PC-3 (cell line): ENCODE measurements around the gene WDR7. TPM values are rescaled to one million over a fixed set of nuclear protein-coding genes. Genes with fewer than 3 reads are reported as not detected.

Experiments used
- ATAC-seq: fragments of 200-7000 bp; cut with Tn5 transposase; 2 replicates; pipeline ENCODE4 v1.9.1; 2020; ENCODE audit warnings: mild to moderate bottlenecking, moderate library complexity
- BruUV-seq: library from RNA; stranded (reverse); fragments of 400-500 nt; replicated peaks from 2 replicates; lab custom pipeline; 2021; lab: Mats Ljungman, UMichigan
- CTCF ChIA-PET: fragments of 300-600 bp; sonication (Branson Sonifier 250); formaldehyde crosslinking; loops from one replicate; lab custom pipeline; 2022; ENCODE audit warnings: antibody characterized with exemption; lab: Charles Lee
- POLR2A ChIA-PET: fragments of 300-600 bp; sonication (Branson Sonifier 250); formaldehyde crosslinking; loops from one replicate; lab custom pipeline; 2022; ENCODE audit warnings: antibody characterized with exemption; ENCODE audit not compliant: unreplicated experiment; lab: Charles Lee
- DNase-seq: peaks from one replicate; pipeline ENCODE4 v3.0.0-alpha.2; 2015
- H2AFZ ChIP-seq: fragments of 300-600 bp; sonication (generic); 2 replicates; pipeline ENCODE4 v1.6.0; 2016; ENCODE audit warnings: antibody characterized with exemption, low read length
- H3F3A ChIP-seq: fragments of 300-600 bp; sonication (generic); one replicate; pipeline ENCODE4 v1.6.0; 2017; ENCODE audit warnings: antibody characterized with exemption, low read length, control low read depth, mild to moderate bottlenecking; ENCODE audit not compliant: unreplicated experiment
- H3K27ac ChIP-seq: fragments of 300-600 bp; sonication (generic); 2 replicates; pipeline ENCODE4 v1.5.1; 2016; ENCODE audit warnings: mild to moderate bottlenecking, low read length
- H3K27me3 ChIP-seq: fragments of 300-600 bp; sonication (generic); 2 replicates; pipeline ENCODE4 v1.6.1; 2016; ENCODE audit warnings: low read length, mixed read lengths
- H3K36me3 ChIP-seq: fragments of 300-600 bp; sonication (generic); 2 replicates; pipeline ENCODE4 v1.6.1; 2016; ENCODE audit warnings: low read depth, mixed run types, low read length, mixed read lengths
- H3K4me1 ChIP-seq: fragments of 300-600 bp; sonication (generic); 2 replicates; pipeline ENCODE4 v1.5.1; 2016; ENCODE audit warnings: low read length; ENCODE audit not compliant: insufficient read depth
- H3K4me2 ChIP-seq: fragments of 300-600 bp; sonication (generic); 2 replicates; pipeline ENCODE4 v1.6.0; 2016; ENCODE audit warnings: low read length
- H3K4me3 ChIP-seq: fragments of 300-600 bp; sonication (generic); 2 replicates; pipeline ENCODE4 v1.5.1; 2016; ENCODE audit warnings: mild to moderate bottlenecking, low read length, mixed read lengths
- H3K79me2 ChIP-seq: fragments of 300-600 bp; sonication (generic); 2 replicates; pipeline ENCODE4 v1.6.1; 2017; ENCODE audit warnings: low read length, mixed read lengths
- H3K9ac ChIP-seq: fragments of 300-600 bp; sonication (generic); 2 replicates; pipeline ENCODE4 v1.6.0; 2016; ENCODE audit warnings: mild to moderate bottlenecking, low read length
- H3K9me2 ChIP-seq: fragments of 300-600 bp; sonication (generic); replicated peaks from 2 replicates; pipeline ENCODE4 v1.6.1; 2016; ENCODE audit warnings: mixed run types, low read length, mixed read lengths
- H3K9me3 ChIP-seq: fragments of 300-600 bp; sonication (generic); 2 replicates; pipeline ENCODE4 v1.6.1; 2016; ENCODE audit warnings: low read length, mixed read lengths
- H4K20me1 ChIP-seq: fragments of 300-600 bp; sonication (generic); 2 replicates; pipeline ENCODE4 v1.6.1; 2016; ENCODE audit warnings: low read length, mixed read lengths
- EZH2 ChIP-seq: fragments of 300-600 bp; sonication (generic); IDR thresholded peaks from one replicate; pipeline ENCODE4 v1.6.1; 2017; ENCODE audit warnings: antibody characterized with exemption, mild to moderate bottlenecking, low read length; ENCODE audit not compliant: unreplicated experiment
- EZH2phosphoT487 ChIP-seq: fragments of 300-600 bp; sonication (generic); IDR thresholded peaks from 2 replicates; pipeline ENCODE4 v1.6.1; 2018; ENCODE audit warnings: mild to moderate bottlenecking, antibody characterized with exemption, low read length, borderline replicate concordance
- intact Hi-C: fragments of 100-400 bp; cut with micrococcal nuclease; formaldehyde crosslinking; loops from 2 replicates; pipeline ENCODE4 v1.9.0; 2023
- total RNA-seq: library from RNA; depleted of rRNA; stranded (reverse); fragments of >200 nt; gene quantifications from 2 replicates; pipeline ENCODE4 v1.2.3, GENCODE V29; 2014
- TF ChIP-seq, protein P1 (sequence below): fragments of 300-600 bp; sonication (generic); conservative IDR thresholded peaks from 2 replicates; pipeline ENCODE4 v1.5.1; 2017; ENCODE audit warnings: antibody characterized with exemption, low read depth, mild to moderate bottlenecking, low read length

Gene WDR7
- total RNA-seq, 1 experiment from 2014 or later, result 16.0 TPM

DNA sequence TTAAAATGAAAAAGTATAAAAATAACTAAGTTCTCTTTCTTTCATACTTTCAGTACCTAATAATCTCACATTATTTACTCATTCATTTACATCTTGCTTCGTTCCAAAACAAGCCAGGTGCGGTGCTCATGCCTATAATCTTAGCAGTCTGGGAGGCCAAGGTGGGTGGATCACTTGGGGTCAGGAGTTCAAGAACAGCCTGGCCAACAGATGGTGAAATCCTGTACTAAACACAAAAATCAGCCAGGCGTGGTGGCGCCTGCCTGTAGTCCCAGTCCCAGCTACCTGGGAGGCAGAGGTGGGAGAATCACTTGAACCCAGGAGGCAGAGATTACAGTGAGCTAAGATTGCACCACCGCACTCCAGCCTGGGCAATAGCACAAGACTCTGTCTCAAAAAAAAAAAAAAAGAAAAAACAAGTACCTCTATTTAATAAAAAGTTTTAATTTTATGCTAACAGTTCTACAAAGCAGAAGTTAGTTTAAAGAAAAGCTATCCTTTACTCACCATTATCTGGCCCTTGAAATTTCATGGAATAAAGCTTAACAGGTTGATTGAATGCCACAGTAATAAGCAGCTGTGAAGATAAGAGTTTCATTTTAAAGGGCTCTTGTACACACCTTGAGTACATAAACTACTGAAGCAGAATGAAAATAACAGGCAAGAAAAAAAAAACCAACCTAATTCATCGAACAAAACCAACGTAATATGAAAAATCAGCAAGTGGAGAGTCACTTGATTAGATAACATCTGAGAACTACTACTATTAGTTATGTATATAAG is 35.2 kb upstream of the WDR7 start:
- Histone ChIP-seq H3K9me2 (no peaks in the 10 kb centered on the region), H3K4me1 (no peaks in the 10 kb centered on the region), H2AFZ (no peak overlapping the region), H3K79me2 (peaks cover 11% of the 10 kb centered on the region; the same call in 1 of the 2 replicates), H4K20me1 (0 out of 2 replicates have a peak, but pooled peaks cover 3% of the 10 kb centered on the region), H3F3A (no peaks in the 10 kb centered on the region), H3K9ac (no peak overlapping the region), H3K36me3 (peaks cover 60% of the 10 kb centered on the region), H3K27me3 (no peaks in the 10 kb centered on the region), H3K9me3 (no peaks in the 10 kb centered on the region), H3K27ac (no peak overlapping the region), H3K4me3 (no peak overlapping the region), H3K4me2 (no peak overlapping the region)
- intact Hi-C loops, result no loop called here
- ATAC-seq (no peak), DNase-seq (no peak)
- ChIA-PET CTCF (no interaction called here), POLR2A (no interaction called here)
- TF ChIP-seq EZH2phosphoT487 (no peak), EZH2 (no peak)
- TF ChIP-seq, protein P1, sequence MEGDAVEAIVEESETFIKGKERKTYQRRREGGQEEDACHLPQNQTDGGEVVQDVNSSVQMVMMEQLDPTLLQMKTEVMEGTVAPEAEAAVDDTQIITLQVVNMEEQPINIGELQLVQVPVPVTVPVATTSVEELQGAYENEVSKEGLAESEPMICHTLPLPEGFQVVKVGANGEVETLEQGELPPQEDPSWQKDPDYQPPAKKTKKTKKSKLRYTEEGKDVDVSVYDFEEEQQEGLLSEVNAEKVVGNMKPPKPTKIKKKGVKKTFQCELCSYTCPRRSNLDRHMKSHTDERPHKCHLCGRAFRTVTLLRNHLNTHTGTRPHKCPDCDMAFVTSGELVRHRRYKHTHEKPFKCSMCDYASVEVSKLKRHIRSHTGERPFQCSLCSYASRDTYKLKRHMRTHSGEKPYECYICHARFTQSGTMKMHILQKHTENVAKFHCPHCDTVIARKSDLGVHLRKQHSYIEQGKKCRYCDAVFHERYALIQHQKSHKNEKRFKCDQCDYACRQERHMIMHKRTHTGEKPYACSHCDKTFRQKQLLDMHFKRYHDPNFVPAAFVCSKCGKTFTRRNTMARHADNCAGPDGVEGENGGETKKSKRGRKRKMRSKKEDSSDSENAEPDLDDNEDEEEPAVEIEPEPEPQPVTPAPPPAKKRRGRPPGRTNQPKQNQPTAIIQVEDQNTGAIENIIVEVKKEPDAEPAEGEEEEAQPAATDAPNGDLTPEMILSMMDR, result no peak
- no TSS peak for BruUV-seq

DNA sequence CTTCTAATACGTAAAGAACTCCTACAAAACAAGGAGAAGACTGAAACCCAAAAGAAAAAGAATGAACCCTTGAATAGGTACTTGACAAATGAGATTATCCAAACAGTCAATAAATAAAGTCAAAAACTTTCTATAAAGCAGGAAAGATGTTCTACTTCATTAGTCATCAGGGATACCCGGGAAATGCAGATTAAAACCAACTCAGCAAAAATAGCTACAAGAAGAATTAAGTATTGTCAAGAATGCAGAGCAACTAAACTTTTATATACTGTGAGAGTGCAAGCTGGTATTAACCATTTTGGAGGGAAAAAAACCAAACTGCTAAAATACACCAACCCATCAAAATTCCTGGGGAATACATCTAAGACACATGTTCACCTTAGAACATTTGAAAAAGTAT is 23.2 kb upstream of the WDR7 start:
- H3K4me2 ChIP-seq, result no peak overlapping the region
- TF ChIP-seq EZH2, result no peak
- TF ChIP-seq EZH2phosphoT487, result no peak
- TF ChIP-seq, protein P1, result no peak
- peaks cover 82% of the 10 kb centered on the region for H4K20me1 ChIP-seq
- no peaks in the 10 kb centered on the region for H3K27me3 ChIP-seq
- intact Hi-C loops, result no loop called here
- no peak overlapping the region for H3K4me3 ChIP-seq
- no peaks in the 10 kb centered on the region for H3K9me2 ChIP-seq
- no peak overlapping the region for H3K27ac ChIP-seq
- CTCF ChIA-PET, result no interaction called here
- H3K9me3 ChIP-seq, result no peaks in the 10 kb centered on the region
- ATAC-seq, result no peak
- no TSS peak for BruUV-seq
- DNase-seq, result no peak
- POLR2A ChIA-PET, result no interaction called here
- no peak overlapping the region for H2AFZ ChIP-seq
- peaks cover 96% of the 10 kb centered on the region for H3K79me2 ChIP-seq
- H3K36me3 ChIP-seq, result peaks cover 47% of the 10 kb centered on the region
- no peak overlapping the region for H3K9ac ChIP-seq
- H3K4me1 ChIP-seq, result no peaks in the 10 kb centered on the region
- H3F3A ChIP-seq, result no peaks in the 10 kb centered on the region
